Adrenal gland (tissue), 12 donors: Measurements from ENCODE around the gene TUBA4B. TPM values are rescaled to one million over a fixed set of nuclear protein-coding genes. Genes with fewer than 3 reads are reported as not detected.
A peak's percentile ranks its signal among the peaks of the same experiment; 100 is the strongest.

ENCODE experiments used
- DNase-seq, 7 donors: peaks; one replicate each; pipeline ENCODE4 v3.0.0-alpha.2; 2019 to 2020
- H3K27ac ChIP-seq, 5 donors: fragments of 200-600 bp; sonication (generic) in 4 of 5; 1 replicate in 3 of 5; 2 replicates in 2 of 5; pipeline versions ENCODE4 v1.5.1 to v1.8.0; 2016 to 2020; ENCODE audit warnings: mild to moderate bottlenecking in 1 of 5
- H3K27me3 ChIP-seq: fragments of 200-600 bp; 2 replicates; pipeline ENCODE4 v1.8.0; 2021
- H3K36me3 ChIP-seq, 2 donors: fragments of 200-600 bp; replicated peaks in 1 of 2; 1 replicate in 1 of 2; 2 replicates in 1 of 2; pipeline versions ENCODE4 v1.5.1 to v1.8.0; 2018 to 2022
- H3K4me1 ChIP-seq, 2 donors: fragments of 200-600 bp; replicated peaks in 1 of 2; 1 replicate in 1 of 2; 2 replicates in 1 of 2; pipeline versions ENCODE4 v1.5.1 to v1.8.0; 2018 to 2021
- H3K4me3 ChIP-seq, 4 donors: fragments of 200-600 bp; sonication (generic) in 3 of 4; one replicate each; pipeline ENCODE4 v1.5.1; 2016 to 2018
- H3K9me3 ChIP-seq, 3 donors: fragments of 200-600 bp; sonication (generic) in 1 of 3; replicated peaks in 1 of 3; 1 replicate in 2 of 3; 2 replicates in 1 of 3; pipeline versions ENCODE4 v1.5.1 to v1.8.0; 2016 to 2021
- POLR2A ChIP-seq, 2 donors: fragments of 450-650 bp; IDR thresholded peaks; one replicate each; pipeline ENCODE4 v1.6.1; 2017; ENCODE audit warnings: antibody characterized with exemption in 2 of 2, mild to moderate bottlenecking in 2 of 2, moderate library complexity in 1 of 2
- WGBS, 4 donors: extraction: QIAGEN DNeasy Blood & Tissue Kit in 2 of 4; methylation state at CpG; one replicate each; pipeline versions ENCODE4 v1.1.5 to v1.1.7; 2013 to 2017; 5-methylcytosine and 5-hydroxymethylcytosine counted together
- intact Hi-C, 2 donors: fragments of 100-400 bp; cut with DNase I; formaldehyde crosslinking; loops; one replicate each; pipeline versions ENCODE4 v1.14.1 to v1.15.0; 2022 to 2023
- polyA plus RNA-seq, 3 donors: library from polyadenylated mRNA; stranded (reverse); fragments of 200-250 nt in 2 of 3; fragments of 350-450 nt in 1 of 3; fragmentation: Illumina TruSeq in 1 of 3; extraction: RNeasy Lipid Tissue Mini Kit (QIAGEN cat#74804) in 1 of 3; gene quantifications; one replicate each; pipeline ENCODE4 v1.2.3, GENCODE V29; 2013 to 2014
- total RNA-seq, 9 donors: library from RNA; depleted of rRNA in 4 of 9; stranded (reverse); fragments of >200 nt in 4 of 9; fragments of 120-200 nt in 1 of 9; fragmentation: NEBNext Ultra II Directional in 1 of 9; extraction: Animal tissue kit (Norgen Biotek cat#: 25700) in 1 of 9; gene quantifications; one replicate each; pipeline versions ENCODE4 v1.1.0 to v1.2.4, GENCODE V29; 2013 to 2023
- TF ChIP-seq, protein P1 (sequence below), 6 experiments: fragments of 450-650 bp in 4 of 6; fragments of 200-600 bp in 2 of 6; sonication (generic) in 1 of 6; IDR thresholded peaks; 1 replicate in 5 of 6; 2 replicates in 1 of 6; pipeline versions ENCODE4 v1.5.1 to v1.8.0; 2016 to 2021; ENCODE audit warnings: antibody characterized with exemption in 6 of 6, mild to moderate bottlenecking in 2 of 6, moderate library complexity in 1 of 6
- donor health status: healthy with polysubstance abuse.
- donor health status: Bipolar disorder and iron deficiency.
- donor health status: DM: yes; HTN: yes; CAD: no.
- donor health status: DM: no; HTN: no; CAD: no.
- donor health status: DM: no; HTN: no; CAD: no.
- donor health status: DM: yes; HTN: yes; CAD: no.

The TUBA4B gene
- total and polyA plus RNA-seq, 12 donors, result 0.07 to 0.14 TPM; not detected in 10

DNA sequence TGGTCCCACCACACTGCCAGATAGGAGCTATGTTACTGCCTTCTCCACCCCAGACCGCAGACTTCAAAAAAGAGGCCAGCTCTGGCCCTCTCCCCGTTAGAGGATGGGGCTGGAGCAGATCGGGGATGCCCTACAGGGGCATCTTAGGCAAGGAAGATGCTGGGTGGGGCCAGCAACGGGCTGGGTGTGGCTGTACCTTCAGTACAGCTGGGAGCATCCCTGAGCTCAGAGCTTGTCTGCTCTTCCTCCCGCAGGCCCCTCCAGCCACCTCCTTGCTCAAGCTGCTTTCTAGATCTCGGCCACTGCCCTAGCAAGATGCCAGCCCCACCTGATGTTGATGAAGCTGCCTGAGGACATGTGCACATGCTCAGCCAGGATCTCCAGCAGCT lies 46.3 kb downstream of the TUBA4B start:
- no peak for DNase-seq
- 68 to 80% (median 79%) methylated on average over 4 to 6 of the region's 6 CpGs for WGBS, 4 donors
- H3K27me3 ChIP-seq, result no peaks in the 10 kb centered on the region
- peaks cover 0 to 4% of the 10 kb centered on the region in 2 donors for H3K4me1 ChIP-seq
- no peaks in the 10 kb centered on the region for H3K9me3 ChIP-seq
- no peak overlapping the region for H3K27ac ChIP-seq
- H3K4me3 ChIP-seq, result no peak overlapping the region
- TF ChIP-seq, protein P1, sequence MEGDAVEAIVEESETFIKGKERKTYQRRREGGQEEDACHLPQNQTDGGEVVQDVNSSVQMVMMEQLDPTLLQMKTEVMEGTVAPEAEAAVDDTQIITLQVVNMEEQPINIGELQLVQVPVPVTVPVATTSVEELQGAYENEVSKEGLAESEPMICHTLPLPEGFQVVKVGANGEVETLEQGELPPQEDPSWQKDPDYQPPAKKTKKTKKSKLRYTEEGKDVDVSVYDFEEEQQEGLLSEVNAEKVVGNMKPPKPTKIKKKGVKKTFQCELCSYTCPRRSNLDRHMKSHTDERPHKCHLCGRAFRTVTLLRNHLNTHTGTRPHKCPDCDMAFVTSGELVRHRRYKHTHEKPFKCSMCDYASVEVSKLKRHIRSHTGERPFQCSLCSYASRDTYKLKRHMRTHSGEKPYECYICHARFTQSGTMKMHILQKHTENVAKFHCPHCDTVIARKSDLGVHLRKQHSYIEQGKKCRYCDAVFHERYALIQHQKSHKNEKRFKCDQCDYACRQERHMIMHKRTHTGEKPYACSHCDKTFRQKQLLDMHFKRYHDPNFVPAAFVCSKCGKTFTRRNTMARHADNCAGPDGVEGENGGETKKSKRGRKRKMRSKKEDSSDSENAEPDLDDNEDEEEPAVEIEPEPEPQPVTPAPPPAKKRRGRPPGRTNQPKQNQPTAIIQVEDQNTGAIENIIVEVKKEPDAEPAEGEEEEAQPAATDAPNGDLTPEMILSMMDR (IDR thresholded peaks at IDR 0.05), result no peak
- no peak for TF ChIP-seq POLR2A (IDR thresholded peaks at IDR 0.05)
- H3K36me3 ChIP-seq, result no peaks in the 10 kb centered on the region
- intact Hi-C loops, result loop anchor here (5.0 to 10.0 kb wide), 2 partner anchors 55 to 137 kb away; partner anchors contain the start of genes GLB1L (in 2 of the 2), STK16 (in 2 of the 2) and NHEJ1 (in 1 of the 2)

DNA sequence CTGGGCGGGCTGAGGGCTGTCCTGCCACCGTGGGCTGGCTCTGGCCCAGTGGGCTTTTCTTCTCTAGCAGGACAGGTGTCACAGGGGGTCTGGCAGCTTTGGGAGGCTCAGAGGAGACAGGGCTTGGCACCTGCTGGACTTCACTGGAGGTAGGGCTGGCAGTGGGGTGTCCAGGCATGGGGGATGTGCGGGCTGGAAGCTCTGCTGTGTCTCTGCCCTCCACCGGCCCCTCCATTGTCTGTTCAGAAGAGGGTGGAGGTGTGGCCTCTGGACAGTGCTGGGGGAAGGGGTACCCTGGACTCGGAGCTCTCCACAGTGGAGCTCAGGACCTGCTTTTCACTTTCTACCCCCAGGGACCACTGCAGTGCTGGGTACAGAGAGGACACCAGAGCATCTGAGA lies 47.0 kb downstream of the TUBA4B start:
- intact Hi-C loops, result loop anchor here in 1 of 2 donors (10.0 kb wide), 1 partner anchor 245 kb away; no protein-coding TSS in a partner anchor
- H3K4me1 ChIP-seq, result peaks cover 0 to 2% of the 10 kb centered on the region in 2 donors
- TF ChIP-seq POLR2A (IDR thresholded peaks at IDR 0.05), result no peak
- TF ChIP-seq, protein P1 (IDR thresholded peaks at IDR 0.05), result no peak
- H3K27ac ChIP-seq, result no peak overlapping the region
- no peak overlapping the region for H3K4me3 ChIP-seq
- H3K9me3 ChIP-seq, result no peaks in the 10 kb centered on the region
- H3K36me3 ChIP-seq, result no peaks in the 10 kb centered on the region
- no peaks in the 10 kb centered on the region for H3K27me3 ChIP-seq
- WGBS, 4 donors, result 41 to 80% (median 65%) methylated on average over 2 to 5 of the region's 5 CpGs
- DNase-seq, result no peak

DNA sequence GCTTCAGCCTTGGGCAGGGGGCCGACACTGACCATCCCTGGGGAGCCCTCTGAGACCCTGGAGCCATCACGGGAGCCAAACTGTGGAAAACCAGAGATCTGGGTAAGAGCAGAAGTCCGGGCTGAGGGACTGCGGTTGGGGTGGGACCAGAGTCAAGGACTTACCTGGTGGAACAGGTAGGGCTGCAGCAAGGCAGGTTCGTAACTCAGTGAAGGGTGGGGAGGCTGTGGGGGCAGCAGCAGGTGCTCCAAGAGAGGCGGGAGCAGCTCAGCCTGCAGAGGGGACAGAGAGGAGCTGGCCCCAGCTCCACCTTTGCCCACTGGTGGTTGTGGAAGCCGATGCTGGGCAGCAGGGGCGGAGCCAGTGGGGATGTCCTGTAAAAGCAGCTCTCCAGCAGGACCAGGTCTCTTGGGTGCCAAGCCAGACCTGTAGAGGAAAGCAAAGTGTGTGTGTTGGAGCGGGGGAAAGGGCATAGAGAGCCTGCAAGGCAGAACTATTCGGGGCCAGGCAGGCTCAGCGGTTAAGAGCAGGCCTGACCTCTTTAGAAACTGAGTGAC lies 49.4 kb downstream of the TUBA4B start:
- Histone ChIP-seq H3K4me1 (no peaks in the 10 kb centered on the region), H3K9me3 (no peaks in the 10 kb centered on the region), H3K4me3 (no peak overlapping the region), H3K36me3 (no peaks in the 10 kb centered on the region), H3K27ac (no peak overlapping the region), H3K27me3 (no peaks in the 10 kb centered on the region)
- intact Hi-C loops, result loop anchor here in 1 of 2 donors (10.0 kb wide), 1 partner anchor 248 kb away; no protein-coding TSS in a partner anchor
- TF ChIP-seq POLR2A (IDR thresholded peaks at IDR 0.05), result no peak
- TF ChIP-seq, protein P1 (IDR thresholded peaks at IDR 0.05), result no peak
- DNase-seq, result peak in 1 of 7 donors; percentile 46
- WGBS, 4 donors, result 65 to 76% (median 73%) methylated on average over 8 to 11 of the region's 11 CpGs

DNA sequence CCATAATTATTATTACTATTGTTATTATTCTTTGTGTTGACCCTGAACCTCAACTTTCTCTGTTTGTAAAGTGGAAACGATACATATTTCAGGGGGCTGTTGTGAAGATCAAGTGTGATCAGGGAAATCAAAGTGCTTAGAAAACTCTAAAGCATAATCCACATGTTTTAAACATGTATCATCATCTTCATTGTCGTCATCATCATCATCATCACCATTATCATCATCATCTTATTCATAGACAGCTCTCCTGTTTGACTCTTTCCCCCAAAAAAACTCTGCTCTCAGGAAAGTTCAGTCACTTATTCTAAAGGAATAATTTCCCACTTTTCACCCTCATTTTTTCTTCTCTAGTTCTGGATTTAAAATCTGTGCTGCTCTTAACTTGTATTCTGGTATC lies 51.2 kb downstream of the TUBA4B start:
- H3K27me3 ChIP-seq, result peaks cover 1% of the 10 kb centered on the region
- intact Hi-C loops, result loop anchor here in 1 of 2 donors (10.0 kb wide), 1 partner anchor 249 kb away; no protein-coding TSS in a partner anchor
- WGBS, 4 donors, result 44 to 63% (median 52%) methylated on average over 2 of the region's 2 CpGs

More for the DNA sequence above, 51.2 kb downstream of the TUBA4B start:
- no peak for TF ChIP-seq POLR2A (IDR thresholded peaks at IDR 0.05)
- TF ChIP-seq, protein P1 (IDR thresholded peaks at IDR 0.05), result no peak
- Histone ChIP-seq H3K9me3 (no peaks in the 10 kb centered on the region), H3K4me1 (no peaks in the 10 kb centered on the region), H3K4me3 (no peak overlapping the region), H3K36me3 (no peaks in the 10 kb centered on the region), H3K27ac (no peak overlapping the region)
- DNase-seq, result no peak
